Measurements from ENCODE around the gene FGD1. TPM values are rescaled to one million over a fixed set of nuclear protein-coding genes. Genes with fewer than 3 reads are reported as not detected.

Gene FGD1
- total RNA-seq, 1 experiment from 2014 or later: 31.5 TPM

DNA sequence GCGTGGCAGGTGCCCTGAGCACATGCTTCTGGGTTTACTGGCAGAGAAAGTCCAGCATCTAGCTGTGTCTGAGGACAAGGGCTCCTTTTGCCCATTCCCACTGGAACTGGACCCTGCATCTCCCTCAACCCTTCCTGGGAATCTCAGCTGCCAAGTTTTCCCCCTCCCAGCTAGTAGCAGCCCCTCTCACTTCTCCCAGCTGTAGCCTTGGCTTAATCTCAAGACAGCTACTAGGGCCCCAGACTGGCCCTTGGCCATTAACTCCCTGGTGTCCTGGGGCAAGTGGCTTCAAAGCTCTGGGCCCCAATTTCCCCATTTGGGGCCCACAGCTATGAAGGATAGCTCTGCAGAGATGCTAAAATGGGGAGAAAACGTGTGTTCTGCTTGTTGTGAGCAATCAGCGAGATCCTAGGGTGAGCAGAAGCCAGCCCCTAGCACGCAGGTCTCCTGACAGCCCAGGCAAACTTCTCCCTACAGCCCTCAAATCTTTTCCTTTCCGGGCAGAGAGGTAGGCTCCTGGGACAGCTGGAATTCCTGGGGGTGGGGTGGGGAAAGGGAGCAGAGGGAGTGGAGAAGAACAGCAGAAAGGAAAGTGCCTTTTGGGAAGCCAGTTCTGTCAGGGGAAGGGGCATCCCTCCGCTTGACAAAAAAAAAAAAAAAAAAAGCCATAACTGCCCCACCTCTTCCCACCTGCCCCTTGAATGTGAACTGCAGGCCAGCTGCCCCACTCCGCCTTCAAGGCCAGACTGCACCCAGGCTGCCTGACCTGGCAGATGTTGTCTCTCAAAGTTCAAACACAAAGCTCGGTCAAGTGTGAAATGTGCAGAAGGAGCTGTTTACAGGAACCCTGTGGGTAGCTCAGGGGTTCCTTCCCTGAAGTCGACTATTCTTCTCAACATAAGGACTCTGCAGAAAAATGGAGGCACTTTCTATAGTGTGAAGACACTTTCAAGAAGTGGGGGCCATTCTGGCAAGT, 16.6 kb downstream of the FGD1 start:
- in situ Hi-C loops (cut with HindIII; ENCODE audit: low sequenced_read_pairs): no loop called here
- no peak for DNase-seq (ENCODE audit: low spot score)

DNA sequence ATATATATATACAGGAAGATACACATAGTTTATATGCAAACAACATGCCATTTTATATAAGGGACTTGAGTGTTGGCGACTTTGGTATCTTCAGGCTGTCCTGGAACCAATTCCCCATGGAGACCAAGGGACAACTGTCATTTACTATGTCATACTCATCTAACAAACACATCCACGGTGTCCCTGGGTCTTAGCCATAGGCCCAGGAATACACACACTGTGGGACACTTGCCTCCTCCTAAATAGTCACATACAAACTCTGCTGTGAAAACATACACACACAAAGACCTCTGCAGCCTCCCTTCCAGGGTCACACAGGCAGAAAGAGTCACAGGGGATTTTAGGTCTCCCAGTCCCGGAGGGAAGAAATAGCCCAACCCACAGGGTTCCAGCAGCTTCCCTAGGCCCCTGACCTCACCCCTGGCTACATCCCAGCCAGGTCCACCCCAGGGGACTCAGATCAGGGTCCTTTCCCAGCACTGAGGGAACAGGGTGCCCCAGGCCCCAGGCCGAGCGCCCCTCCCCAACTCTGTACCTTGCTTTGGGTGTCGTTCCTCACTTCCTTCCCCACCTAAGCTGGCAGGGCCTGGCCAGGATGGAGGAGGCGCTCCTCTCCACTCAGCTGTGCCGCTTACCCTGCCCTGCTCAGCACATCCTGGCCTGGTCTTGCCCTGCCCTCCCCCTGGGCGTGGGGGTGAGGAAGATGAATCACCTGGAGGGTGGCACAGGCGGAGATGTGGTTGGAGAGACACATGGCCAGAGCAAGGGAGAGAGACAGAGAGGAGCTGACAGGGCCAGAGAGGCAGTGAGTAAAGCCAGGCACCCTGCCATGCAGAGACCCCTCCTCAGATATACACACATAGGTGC, 21.8 kb downstream of the FGD1 start:
- in situ Hi-C loops (cut with HindIII; ENCODE audit: low sequenced_read_pairs): no loop called here
- no peak for DNase-seq (ENCODE audit: low spot score)

GRCh38 chrX:54470054-54470760, 25.8 kb downstream of the FGD1 start:
- DNase-seq (ENCODE audit: low spot score): no peak
- in situ Hi-C loops (cut with HindIII; ENCODE audit: low sequenced_read_pairs): no loop called here

DNA sequence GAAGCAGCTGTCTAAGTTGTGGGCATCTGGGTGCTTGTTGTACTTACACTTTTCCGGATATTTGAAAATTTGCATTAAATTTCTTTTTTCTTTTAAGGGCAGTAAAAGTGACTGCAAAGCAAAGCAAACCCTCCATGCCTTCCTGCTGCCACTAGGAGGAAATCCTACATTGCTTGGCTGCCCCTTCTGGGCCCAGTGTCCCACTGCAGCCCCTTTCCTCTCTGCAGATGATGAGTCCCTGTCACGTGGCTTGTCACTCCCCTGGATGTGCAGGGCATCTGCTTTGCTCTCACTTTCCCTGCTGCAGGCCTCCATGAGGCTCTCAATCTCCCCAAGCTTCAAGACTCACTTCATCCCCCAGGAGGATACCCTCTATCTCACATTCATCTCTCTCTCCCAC, 43.1 kb downstream of the FGD1 start:
- peak; percentile 2 for DNase-seq (ENCODE audit: low spot score)
- in situ Hi-C loops (cut with HindIII; ENCODE audit: low sequenced_read_pairs): no loop called here

DNA sequence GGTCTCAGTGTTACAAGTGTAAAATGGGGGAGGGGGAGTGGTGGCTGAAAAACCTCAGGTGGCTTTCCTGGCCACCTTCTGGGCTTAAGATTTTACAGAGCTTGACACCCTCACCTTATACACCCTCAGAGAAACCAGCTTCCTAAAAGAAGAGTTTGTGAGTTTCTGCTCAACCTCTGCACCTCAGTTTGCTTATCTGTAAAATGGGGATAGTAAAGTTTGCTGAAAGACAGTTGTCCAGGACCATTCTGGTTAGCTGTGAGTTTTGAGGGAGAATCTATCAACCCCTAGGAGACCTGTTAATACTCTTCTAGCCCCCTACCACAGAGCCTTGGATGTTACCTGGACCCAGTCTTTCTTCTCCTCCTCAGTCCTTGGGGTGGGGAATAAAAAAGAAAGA, 46.1 kb downstream of the FGD1 start:
- no peak for DNase-seq (ENCODE audit: low spot score)
- in situ Hi-C loops (cut with HindIII; ENCODE audit: low sequenced_read_pairs): no loop called here

DNA sequence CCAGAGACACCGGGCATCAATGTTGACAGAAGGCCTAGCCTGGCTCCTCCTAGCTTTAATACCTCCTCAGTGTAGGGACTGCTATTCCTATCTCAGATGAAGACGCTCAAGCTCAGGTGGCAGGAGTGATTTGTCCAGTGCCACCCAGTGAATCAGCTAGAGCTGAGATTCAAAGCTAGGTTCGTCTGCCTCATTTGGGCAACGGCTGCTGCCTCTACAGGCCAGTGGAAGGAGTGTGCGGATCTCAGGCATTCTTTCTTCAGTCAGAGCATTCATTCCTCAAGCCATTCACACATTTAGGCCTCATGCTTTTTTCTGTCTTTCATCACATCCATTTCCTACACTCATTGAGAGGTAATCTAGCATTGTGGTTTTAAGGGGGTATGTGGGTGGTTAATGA, 48.6 kb downstream of the FGD1 start:
- peak; percentile 2 for DNase-seq (ENCODE audit: low spot score)
- in situ Hi-C loops (cut with HindIII; ENCODE audit: low sequenced_read_pairs): no loop called here

- DNase-seq (ENCODE audit: low spot score): no peak
- in situ Hi-C loops (cut with HindIII; ENCODE audit: low sequenced_read_pairs): no loop called here
Observed at GRCh38 chrX:54446084-54446483, 50.0 kb downstream of the FGD1 start.

DNA sequence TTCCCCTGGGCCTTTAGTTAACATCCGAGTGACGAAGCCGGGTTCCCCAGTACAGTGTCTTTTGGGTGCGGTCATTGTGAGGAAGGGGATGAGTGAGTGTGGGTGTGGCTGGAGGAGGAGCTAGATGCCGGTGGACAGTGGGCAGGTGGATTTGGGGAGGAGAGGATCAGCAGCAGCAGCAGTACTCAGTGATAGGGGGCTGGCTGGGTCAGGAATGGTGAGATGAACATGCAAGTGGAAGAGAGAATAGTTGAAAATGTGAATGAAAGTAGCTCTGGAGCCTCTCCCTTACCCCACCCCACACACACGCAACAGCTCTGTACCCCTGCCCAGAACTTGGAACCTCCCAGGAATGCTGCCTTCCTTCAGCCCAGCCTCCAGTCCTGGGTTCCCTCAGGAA, 51.3 kb downstream of the FGD1 start:
- no peak for DNase-seq (ENCODE audit: low spot score)
- in situ Hi-C loops (cut with HindIII; ENCODE audit: low sequenced_read_pairs): no loop called here

DNA sequence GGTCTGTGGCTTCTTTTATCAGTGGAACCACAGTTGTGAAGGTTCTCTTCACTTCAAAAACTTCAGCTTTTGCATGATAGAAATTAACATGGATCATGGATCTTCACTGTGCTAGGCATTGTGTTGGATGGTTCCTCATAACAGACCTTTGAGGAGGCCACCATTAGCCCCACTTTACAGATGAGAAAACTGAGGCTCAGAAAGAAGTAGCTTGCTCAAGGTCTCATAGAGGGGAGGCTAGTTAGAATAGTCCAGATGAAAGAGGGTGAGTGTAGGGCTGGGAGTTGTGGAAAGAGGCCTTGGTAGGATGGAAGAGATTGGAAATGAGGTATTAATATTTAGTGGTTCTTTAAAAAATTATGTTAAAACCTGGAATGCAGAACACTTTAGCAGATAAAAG, 53.2 kb downstream of the FGD1 start:
- in situ Hi-C loops (cut with HindIII; ENCODE audit: low sequenced_read_pairs): no loop called here

DNA sequence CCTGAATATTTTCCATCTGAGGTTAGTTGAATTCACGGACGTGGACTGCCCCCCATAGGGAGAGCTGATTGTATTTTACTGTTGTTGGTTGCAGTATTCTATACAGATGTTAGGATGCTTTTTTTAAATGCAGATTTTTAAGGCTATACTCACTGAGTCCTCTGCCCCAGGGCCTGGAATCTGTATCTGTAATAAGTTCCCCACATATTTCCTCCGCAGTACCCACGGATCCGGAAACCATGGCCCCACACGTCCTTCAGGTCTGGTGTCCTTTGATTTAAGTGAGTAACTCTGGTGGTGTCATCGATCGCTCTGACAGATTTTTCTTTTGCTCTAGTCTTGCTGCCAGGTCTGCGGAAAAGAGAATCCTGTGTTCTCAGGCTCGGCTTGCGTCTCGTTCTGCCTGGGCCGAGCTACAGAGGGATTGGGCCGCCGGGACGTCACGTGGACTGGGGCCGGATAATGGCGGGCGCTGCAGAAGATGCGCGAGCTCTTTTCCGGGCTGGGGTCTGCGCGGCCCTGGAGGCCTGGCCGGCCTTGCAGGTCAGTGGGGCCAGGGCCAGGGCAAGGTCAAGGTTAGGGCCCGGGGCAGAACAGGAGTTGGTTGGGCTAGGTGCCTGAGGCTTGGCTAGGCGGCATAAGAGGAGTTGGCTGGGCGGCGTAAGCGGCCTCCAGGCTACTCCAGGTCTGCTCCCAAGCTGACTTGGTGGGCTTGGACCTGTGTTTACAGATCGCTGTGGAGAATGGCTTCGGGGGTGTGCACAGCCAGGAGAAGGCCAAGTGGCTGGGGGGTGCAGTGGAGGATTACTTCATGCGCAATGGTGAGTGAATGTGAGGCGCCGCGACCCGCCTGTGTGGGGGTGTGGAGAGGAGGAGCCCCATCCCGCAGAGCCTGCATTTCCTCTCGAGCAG, 55.8 kb downstream of the FGD1 start, which contains the start of gene TSR2:
Gene TSR2, plus strand, starts transcription at position 445 of the 912 bp plus-strand sequence. Its CDS starts 18 bp downstream, at position 463.
- peak; percentile 86 for DNase-seq (ENCODE audit: low spot score)
- in situ Hi-C loops (cut with HindIII; ENCODE audit: low sequenced_read_pairs): no loop called here

More for the DNA sequence above, 53.2 kb downstream of the FGD1 start:
- no peak for DNase-seq (ENCODE audit: low spot score)

DNA sequence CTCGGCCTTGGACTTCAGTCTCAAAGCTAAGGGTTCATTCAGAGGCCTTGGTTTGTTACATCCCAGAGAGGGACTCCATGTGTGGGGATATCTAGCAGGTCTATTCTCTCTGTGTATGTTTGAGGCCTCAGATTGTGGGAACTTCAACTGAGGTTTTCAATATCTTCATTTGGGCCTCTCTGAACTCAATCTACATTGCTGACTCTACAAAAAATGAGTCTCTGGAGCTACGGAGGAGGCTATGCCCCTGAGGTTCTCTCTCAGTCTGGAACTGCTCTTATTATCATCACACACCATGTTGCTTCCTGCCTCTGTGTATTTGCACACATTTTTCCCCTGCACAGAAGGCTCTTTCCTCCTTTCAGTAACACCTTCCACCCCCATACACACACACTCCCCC, 60.9 kb downstream of the FGD1 start:
- DNase-seq (ENCODE audit: low spot score): no peak
- in situ Hi-C loops (cut with HindIII; ENCODE audit: low sequenced_read_pairs): no loop called here

GRCh38 chrX:54430519-54430918, 65.5 kb downstream of the FGD1 start:
- in situ Hi-C loops (cut with HindIII; ENCODE audit: low sequenced_read_pairs): no loop called here

GRCh38 chrX:54427837-54428424, 68.1 kb downstream of the FGD1 start:
- DNase-seq (ENCODE audit: low spot score): no peak
- in situ Hi-C loops (cut with HindIII; ENCODE audit: low sequenced_read_pairs): no loop called here

More at GRCh38 chrX:54430519-54430918, 65.5 kb downstream of the FGD1 start:
- no peak for DNase-seq (ENCODE audit: low spot score)

DNA sequence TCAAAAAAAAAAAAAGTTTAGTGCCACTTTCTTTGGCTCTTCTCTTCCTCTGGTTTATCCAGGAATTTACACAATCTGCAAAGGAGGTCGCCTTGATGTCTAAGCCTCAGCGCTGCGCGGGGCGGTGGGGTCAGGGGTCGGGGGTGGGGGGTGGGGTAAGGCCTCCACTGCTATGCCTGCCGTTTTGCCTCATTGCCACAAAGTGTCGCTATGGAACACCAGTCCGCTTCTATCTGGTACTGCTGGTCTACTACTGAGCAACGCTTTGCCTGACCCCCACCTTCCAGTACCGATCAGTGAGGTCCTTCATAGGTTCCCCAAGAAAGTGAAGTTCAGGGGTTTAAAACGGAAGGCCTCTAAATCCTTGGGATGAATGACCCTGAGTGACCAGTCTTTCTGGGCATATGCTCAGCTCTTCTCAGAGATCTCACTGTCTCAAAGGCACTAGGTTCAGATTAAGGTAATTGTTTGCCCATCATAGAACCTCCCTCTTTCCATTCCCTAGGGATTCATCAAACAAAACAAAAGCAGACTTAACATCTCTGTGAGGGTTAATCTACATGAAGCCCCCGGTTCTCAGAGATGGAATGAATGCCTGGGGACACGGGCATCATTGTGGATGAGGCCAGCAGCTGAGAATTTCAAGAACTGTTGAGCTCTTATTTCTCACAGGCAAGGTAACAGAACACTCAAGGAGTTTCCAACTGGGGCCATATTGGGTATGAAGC, 72.7 kb downstream of the FGD1 start:
- no peak for DNase-seq (ENCODE audit: low spot score)
- in situ Hi-C loops (cut with HindIII; ENCODE audit: low sequenced_read_pairs): no loop called here

DNA sequence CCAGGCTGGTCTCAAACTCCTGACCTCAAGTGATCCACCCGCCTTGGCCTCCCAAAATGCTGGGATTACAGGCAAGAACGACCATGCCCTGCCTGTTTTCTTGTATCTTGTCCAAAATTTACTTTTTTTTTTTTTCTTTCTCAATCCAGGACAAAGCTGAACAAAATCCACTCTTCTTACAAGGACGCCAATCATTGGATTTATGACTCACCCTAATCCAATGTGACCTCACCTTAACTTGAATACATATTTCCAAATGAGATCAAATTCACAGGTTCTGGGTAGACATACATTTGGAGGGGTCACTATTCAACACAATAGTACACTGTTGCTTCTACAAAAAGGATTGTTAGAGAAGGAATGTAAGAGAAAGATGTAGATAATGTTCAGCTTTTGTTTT, 73.9 kb downstream of the FGD1 start:
- no peak for DNase-seq (ENCODE audit: low spot score)
- in situ Hi-C loops (cut with HindIII; ENCODE audit: low sequenced_read_pairs): no loop called here

DNA sequence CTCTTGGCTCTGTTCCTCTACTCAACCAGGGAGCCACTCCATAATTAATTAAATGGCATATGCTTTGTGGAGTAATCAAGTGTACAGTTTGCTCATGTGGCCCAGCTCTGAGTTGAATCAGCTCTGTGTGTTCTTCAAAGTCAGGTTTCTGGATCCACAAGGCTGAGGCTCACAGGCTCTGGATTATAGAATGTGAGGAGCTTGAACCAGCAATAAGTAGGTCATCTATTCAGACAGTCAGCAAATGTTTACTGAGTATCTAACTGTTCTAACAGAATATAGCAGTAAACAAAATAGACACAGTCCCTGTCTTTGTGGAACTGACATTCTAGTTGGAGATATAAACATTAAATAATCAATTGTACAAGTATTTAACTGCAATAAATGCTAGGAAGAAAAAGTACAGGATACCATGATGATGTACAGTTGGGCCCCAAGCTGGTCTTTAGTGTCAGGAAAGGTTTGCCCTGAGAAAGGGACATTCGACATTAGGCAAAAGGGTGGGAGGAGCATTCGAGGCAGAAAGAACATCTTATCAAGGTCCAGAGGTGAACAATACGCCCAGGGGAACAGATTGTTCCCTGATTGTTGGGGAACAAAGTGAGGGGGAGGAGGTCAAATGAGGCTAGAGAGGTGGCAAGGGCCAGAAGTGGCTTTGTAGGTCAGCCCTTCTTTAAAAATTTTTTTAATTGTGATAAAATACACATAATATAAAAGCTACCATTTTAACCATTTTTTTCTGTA, 76.3 kb downstream of the FGD1 start:
- DNase-seq (ENCODE audit: low spot score): peak; percentile 37
- in situ Hi-C loops (cut with HindIII; ENCODE audit: low sequenced_read_pairs): no loop called here

GRCh38 chrX:54416965-54417364, 79.1 kb downstream of the FGD1 start:
- in situ Hi-C loops (cut with HindIII; ENCODE audit: low sequenced_read_pairs): no loop called here
- DNase-seq (ENCODE audit: low spot score): no peak
